ENCODE data around the gene SFT2D3.
"Not testable (repeated sequence)": the region's sequence is repeated elsewhere in the genome, so short reads cannot be mapped to it uniquely, and the experiment has no call there.

The SFT2D3 gene

GRCh38 chr2:127743477-127744026 lies 42.3 kb downstream of the SFT2D3 start:
- DNase-seq (ENCODE audit: low spot score), result no peak

- DNase-seq (ENCODE audit: low spot score), result no peak
These were observed 46.3 kb downstream of the SFT2D3 start for GRCh38 chr2:127747621-127748020.

GRCh38 chr2:127749537-127749936 lies 48.2 kb downstream of the SFT2D3 start:
- DNase-seq (ENCODE audit: low spot score), result not testable (repeated sequence)

- no peak for DNase-seq (ENCODE audit: low spot score)
These were observed 52.1 kb downstream of the SFT2D3 start for GRCh38 chr2:127753374-127753773.

- DNase-seq (ENCODE audit: low spot score), result no peak
These were observed 52.9 kb downstream of the SFT2D3 start for GRCh38 chr2:127754186-127754585.

Data from CD4-positive, alpha-beta T cell treated with Interleukin-6 at 100 ng/mL for 8 hours (primary cell).